GM12873 (cell line): ENCODE results near the gene SLC37A3.
A peak's percentile ranks its signal among the peaks of the same experiment; 100 is the strongest.

Experiments used
- TF ChIP-seq, protein P1 (sequence below): IDR thresholded peaks from 2 replicates; pipeline ENCODE4 v1.5.1; 2012; ENCODE audit warnings: low read depth, mild to moderate bottlenecking, moderate library complexity, low read length, control low read depth; ENCODE audit not compliant: insufficient read depth; ENCODE audit errors: missing control alignments

The SLC37A3 gene

DNA sequence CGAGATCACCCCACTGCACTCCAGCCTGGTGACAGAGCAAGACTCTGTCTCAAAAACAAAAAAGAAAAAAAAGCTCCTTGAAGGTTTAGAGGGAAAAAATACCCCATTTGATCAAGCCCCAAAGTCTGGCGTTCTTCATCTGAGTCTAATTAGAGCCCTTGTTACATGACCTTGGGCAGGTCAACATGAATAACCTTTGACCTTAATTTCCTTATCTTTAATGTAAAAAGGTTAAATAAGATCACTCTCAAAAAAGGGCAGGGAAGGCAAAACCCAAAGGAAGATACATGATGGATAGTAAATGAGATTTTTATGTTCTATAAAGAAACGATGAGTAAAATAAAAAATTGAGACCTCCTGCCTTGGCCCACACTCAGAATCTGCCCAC lies 40.3 kb downstream of the SLC37A3 start:
- TF ChIP-seq, protein P1, sequence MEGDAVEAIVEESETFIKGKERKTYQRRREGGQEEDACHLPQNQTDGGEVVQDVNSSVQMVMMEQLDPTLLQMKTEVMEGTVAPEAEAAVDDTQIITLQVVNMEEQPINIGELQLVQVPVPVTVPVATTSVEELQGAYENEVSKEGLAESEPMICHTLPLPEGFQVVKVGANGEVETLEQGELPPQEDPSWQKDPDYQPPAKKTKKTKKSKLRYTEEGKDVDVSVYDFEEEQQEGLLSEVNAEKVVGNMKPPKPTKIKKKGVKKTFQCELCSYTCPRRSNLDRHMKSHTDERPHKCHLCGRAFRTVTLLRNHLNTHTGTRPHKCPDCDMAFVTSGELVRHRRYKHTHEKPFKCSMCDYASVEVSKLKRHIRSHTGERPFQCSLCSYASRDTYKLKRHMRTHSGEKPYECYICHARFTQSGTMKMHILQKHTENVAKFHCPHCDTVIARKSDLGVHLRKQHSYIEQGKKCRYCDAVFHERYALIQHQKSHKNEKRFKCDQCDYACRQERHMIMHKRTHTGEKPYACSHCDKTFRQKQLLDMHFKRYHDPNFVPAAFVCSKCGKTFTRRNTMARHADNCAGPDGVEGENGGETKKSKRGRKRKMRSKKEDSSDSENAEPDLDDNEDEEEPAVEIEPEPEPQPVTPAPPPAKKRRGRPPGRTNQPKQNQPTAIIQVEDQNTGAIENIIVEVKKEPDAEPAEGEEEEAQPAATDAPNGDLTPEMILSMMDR, result no peak

DNA sequence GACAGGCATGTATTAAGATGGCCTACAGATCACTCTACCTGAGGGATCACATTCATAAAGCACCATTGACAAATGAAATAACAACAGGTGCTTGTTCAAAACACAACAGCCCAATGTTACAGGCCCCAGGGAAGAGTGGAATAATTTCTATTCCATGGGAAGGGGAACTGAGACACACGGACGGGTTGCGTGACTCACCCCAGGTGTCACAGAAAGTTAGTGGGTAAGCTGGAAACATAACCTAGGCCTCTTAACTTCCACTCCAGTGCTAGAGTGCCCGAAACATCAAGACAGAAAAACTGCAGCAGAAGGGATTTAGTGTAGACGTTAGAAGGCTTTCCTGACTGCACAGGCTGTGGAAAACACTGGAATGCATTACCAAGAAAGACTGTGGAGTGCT lies 48.3 kb downstream of the SLC37A3 start:
- TF ChIP-seq, protein P1, result no peak

DNA sequence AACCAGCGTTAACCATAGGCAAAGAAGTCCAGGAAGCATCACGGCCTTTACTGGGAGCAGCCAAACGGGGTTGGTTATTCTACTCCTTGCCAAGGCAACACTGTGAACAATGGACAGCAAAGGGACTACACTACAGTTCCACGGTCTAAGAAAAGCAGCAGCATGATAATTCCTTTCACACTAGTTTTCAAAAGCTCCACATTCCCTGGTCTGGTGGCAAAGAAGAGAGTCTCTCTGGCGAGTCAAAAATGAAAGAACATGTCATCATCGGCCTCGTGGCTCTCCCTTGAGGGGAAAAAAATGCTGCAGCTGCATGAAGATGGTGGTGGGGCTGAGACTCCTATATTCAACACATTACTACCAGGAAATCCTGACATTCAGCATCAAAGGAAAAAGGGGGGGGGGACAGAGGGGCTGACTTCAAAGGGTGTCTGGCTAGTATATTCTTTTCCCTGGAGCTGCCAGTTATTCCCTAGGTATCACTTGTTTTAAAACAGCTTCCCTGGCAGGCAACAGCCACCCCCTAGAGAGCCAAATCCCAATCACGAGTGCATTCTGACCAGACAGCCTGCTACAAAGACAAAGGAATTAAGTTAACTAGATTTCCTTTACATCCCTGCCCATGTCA lies 49.1 kb downstream of the SLC37A3 start:
- TF ChIP-seq, protein P1, result no peak

DNA sequence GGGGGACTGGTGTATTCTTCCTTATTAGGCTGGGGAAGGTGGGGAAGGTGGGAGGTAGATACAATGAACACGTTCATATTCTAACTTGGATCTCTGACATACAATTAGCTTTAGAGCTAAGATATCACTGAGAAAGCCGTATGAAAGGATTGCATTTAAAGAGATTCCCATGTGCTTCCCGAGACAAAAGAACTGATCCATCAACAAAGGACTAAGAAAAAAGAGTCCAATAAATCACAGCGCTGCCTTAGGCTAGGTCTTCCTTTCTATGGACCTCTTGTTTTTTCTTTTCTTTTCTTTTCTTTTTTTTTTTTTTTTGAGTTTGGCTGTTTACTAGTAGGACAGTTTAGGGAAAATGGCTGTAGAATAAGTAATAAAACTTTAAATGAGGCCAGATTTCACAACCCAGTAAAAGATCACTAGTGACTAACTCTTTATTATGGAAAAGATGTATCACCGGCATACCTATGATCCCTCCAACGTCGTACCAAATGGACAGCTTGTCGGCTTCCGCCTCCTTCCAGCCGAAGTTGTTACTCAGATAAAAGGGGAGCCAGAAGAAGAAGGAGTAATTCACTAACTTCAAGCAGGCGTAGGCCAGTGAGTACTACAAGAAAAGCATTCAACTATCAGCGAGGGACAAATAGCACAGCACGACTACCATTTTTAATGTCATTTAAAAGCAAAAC lies 50.0 kb downstream of the SLC37A3 start:
- TF ChIP-seq, protein P1, result no peak

DNA sequence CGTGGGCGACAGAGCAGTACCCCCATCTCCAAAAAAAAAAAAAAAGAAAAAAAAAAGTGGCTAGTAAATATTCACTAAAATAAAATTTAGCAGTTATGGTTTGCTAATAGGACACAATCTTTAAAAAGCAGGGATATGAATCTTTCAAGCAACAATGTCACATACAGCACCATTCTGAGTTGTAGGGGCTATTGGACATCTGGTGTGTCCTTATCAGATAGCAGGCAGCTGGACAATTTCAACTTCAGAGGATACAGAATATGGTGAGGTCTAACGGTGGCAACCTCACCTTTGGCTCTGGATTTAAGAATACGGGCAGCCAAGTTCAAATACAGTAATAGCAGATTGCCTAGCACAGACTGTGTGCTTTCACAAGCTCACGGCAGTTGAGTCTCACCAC lies 51.1 kb downstream of the SLC37A3 start:
- TF ChIP-seq, protein P1, result no peak

DNA sequence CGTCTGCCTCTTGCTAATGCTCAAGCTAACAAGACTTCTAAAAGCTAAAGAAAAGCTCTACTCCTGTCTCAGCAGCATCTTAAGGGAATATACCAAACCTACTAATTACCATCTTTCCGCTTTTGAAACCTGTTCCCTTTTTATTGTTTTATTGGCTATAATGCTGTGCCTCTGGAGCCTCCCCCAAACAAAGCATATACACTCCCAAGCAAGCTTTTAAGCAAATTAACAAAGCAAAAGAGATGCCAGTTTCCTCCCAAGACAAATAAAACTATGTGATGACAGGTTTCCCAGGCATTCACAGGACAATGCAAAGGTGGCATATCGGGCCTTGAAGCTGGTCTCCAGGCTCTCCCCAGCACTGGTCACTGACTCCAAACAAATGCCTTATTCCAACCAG lies 52.9 kb downstream of the SLC37A3 start:
- TF ChIP-seq, protein P1, result no peak

DNA sequence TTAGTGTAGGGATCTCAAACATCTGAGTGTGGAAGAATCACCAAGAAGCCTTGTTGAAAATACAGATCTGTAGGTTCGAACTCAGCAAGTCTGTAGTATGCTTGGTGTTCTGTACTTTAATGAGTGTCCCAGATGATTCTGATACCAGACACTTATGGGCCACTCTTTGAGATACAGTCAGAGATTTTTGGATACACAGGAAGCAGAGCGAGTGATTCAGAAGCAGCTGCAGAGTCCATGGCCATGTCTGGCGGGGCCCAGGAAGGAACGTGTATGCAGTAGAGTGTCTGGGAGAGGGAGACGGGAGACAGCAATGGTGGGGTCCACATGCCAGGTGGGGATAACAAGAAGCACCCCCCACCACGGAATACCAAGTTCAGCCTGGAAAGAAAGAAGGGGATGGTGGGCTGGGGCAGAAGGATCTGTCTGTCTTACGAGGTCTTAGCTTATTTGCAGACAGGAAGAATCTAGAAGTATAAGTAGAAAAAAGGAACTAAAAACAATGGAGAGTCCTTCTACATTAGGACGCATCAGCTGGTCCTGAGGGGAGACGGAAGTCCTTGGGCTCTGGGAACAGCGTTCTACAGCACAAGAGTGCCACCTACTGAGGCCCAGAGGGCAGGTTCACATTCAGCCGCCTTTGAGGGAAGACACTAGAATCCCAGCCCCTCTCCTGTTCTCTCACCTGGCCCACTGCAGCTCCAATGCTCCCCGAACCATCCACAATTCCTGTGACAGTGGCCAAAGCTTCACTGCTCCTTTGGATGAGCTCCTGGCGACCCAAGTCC lies 55.4 kb downstream of the SLC37A3 start:
- TF ChIP-seq, protein P1, result peak; percentile 68
